CD14-positive monocyte (primary cell): ENCODE results near the gene THAP3. TPM values are rescaled to one million over a fixed set of nuclear protein-coding genes. Genes with fewer than 3 reads are reported as not detected.

Experiments
- DNase-seq, 3 donors: peaks; one replicate each; pipeline ENCODE4 v3.0.0-alpha.2; 2011 to 2022
- H2AFZ ChIP-seq: 2 replicates; pipeline ENCODE4 v1.6.0; 2012; ENCODE audit warnings: mild to moderate bottlenecking, low read depth, low read length, inconsistent platforms; ENCODE audit not compliant: insufficient read depth, poor library complexity, severe bottlenecking
- H3K27ac ChIP-seq, 2 donors: 1 replicate in 1 of 2; 2 replicates in 1 of 2; pipeline ENCODE4 v1.5.1; 2012 to 2013; ENCODE audit warnings: low read length in 2 of 2, control low read depth in 1 of 2, inconsistent platforms in 1 of 2, low read depth in 1 of 2, mild to moderate bottlenecking in 1 of 2
- H3K27me3 ChIP-seq, 2 donors: one replicate each; pipeline versions ENCODE4 v1.6.0 to v1.6.1; 2011 to 2013; ENCODE audit warnings: low read length in 2 of 2; ENCODE audit not compliant: control insufficient read depth in 2 of 2, insufficient read depth in 2 of 2
- H3K36me3 ChIP-seq, 2 donors: replicated peaks in 1 of 2; 1 replicate in 1 of 2; 2 replicates in 1 of 2; pipeline versions ENCODE4 v1.5.1 to v1.6.1; 2012 to 2013; ENCODE audit warnings: low read length in 2 of 2, control low read depth in 1 of 2, inconsistent platforms in 1 of 2, mild to moderate bottlenecking in 1 of 2; ENCODE audit not compliant: insufficient read depth in 2 of 2, control insufficient read depth in 1 of 2
- H3K4me1 ChIP-seq, 2 donors: 1 replicate in 1 of 2; 2 replicates in 1 of 2; pipeline versions ENCODE4 v1.5.1 to v1.6.1; 2012 to 2013; ENCODE audit warnings: low read length in 2 of 2, control low read depth in 1 of 2, inconsistent platforms in 1 of 2, mild to moderate bottlenecking in 1 of 2, moderate library complexity in 1 of 2; ENCODE audit not compliant: insufficient read depth in 2 of 2, control insufficient read depth in 1 of 2
- H3K4me2 ChIP-seq: replicated peaks from 2 replicates; pipeline ENCODE3; 2012; ENCODE audit warnings: low read length, moderate library complexity, mild to moderate bottlenecking; ENCODE audit not compliant: poor library complexity, severe bottlenecking; ENCODE audit errors: extremely low read depth
- H3K4me3 ChIP-seq, 3 experiments: fragments of 200-600 bp in 1 of 3; sonication (generic) in 1 of 3; replicated peaks in 1 of 3; 1 replicate in 2 of 3; 2 replicates in 1 of 3; pipeline ENCODE4 v1.5.1; 2011 to 2013; ENCODE audit warnings: low read length in 3 of 3, mild to moderate bottlenecking in 3 of 3, control low read depth in 2 of 3, low read depth in 2 of 3, inconsistent platforms in 1 of 3, moderate library complexity in 1 of 3
- H3K79me2 ChIP-seq: 2 replicates; pipeline ENCODE4 v1.6.0; 2012; ENCODE audit warnings: mild to moderate bottlenecking, control low read depth, inconsistent platforms, low read length, moderate library complexity; ENCODE audit not compliant: insufficient read depth
- H3K9ac ChIP-seq: 2 replicates; pipeline ENCODE4 v1.6.0; 2017; ENCODE audit warnings: low read length, mild to moderate bottlenecking; ENCODE audit not compliant: insufficient read depth, poor library complexity, severe bottlenecking
- H3K9me3 ChIP-seq, 2 donors: replicated peaks in 1 of 2; 1 replicate in 1 of 2; 2 replicates in 1 of 2; pipeline versions ENCODE4 v1.5.1 to v1.6.1; 2012 to 2013; ENCODE audit warnings: low read length in 2 of 2, control low read depth in 1 of 2; ENCODE audit not compliant: control insufficient read depth in 1 of 2, insufficient read depth in 1 of 2
- H4K20me1 ChIP-seq: 2 replicates; pipeline ENCODE4 v1.6.0; 2012; ENCODE audit warnings: mild to moderate bottlenecking, low read length, control low read depth, moderate library complexity; ENCODE audit not compliant: insufficient read depth
- H3K27ac Mint-ChIP-seq, 7 donors: one replicate each; pipeline ENCODE4 v1.8.0; 2020; ENCODE audit warnings: mild to moderate bottlenecking in 7 of 7, mixed read lengths in 7 of 7, moderate library complexity in 6 of 7, inconsistent platforms in 2 of 7
- H3K27me3 Mint-ChIP-seq, 3 donors: one replicate each; pipeline ENCODE4 v1.8.0; 2021 to 2022; ENCODE audit warnings: low read depth in 3 of 3, mild to moderate bottlenecking in 3 of 3, mixed read lengths in 3 of 3, moderate library complexity in 3 of 3, inconsistent platforms in 1 of 3
- H3K36me3 Mint-ChIP-seq, 2 donors: one replicate each; pipeline ENCODE4 v1.8.0; 2020; ENCODE audit warnings: mixed read lengths in 2 of 2, inconsistent platforms in 1 of 2, mild to moderate bottlenecking in 1 of 2
- H3K4me1 Mint-ChIP-seq: one replicate; pipeline ENCODE4 v1.8.0; 2020; ENCODE audit warnings: mild to moderate bottlenecking, mixed read lengths
- H3K4me3 Mint-ChIP-seq, 2 donors: one replicate each; pipeline ENCODE4 v1.8.0; 2020; ENCODE audit warnings: mild to moderate bottlenecking in 2 of 2, mixed read lengths in 2 of 2, moderate library complexity in 1 of 2
- H3K9me3 Mint-ChIP-seq, 7 donors: one replicate each; pipeline ENCODE4 v1.8.0; 2020 to 2022; ENCODE audit warnings: mixed read lengths in 7 of 7, mild to moderate bottlenecking in 6 of 7, moderate library complexity in 6 of 7, inconsistent platforms in 2 of 7
- WGBS: methylation state at CpG from one replicate; pipeline ENCODE4 v1.1.5; 2013; ENCODE audit warnings: missing lambda C conversion rate; ENCODE audit not compliant: insufficient coverage; 5-methylcytosine and 5-hydroxymethylcytosine counted together
- intact Hi-C, 2 donors: fragments of 100-400 bp; cut with micrococcal nuclease; formaldehyde crosslinking; loops; one replicate each; pipeline versions ENCODE4 v1.15.0 to v1.15.1; 2023
- polyA plus RNA-seq, 3 donors: library from polyadenylated mRNA; depleted of rRNA in 1 of 3; unstranded in 2 of 3; stranded (reverse) in 1 of 3; fragments of 300-500 nt in 2 of 3; fragments of >200 nt in 1 of 3; fragmentation: Illumina TruSeq in 2 of 3; gene quantifications; 1 replicate in 2 of 3; 2 replicates in 1 of 3; pipeline ENCODE4 v1.2.3, GENCODE V29; 2012 to 2021
- TF ChIP-seq, protein P1 (sequence below): fragments of 200-600 bp; IDR thresholded peaks from one replicate; pipeline ENCODE4 v1.8.0; 2022; ENCODE audit warnings: antibody characterized with exemption, mild to moderate bottlenecking

Gene THAP3
- polyA plus RNA-seq, 3 donors: 10.3 to 12.8 (median 10.3) TPM

DNA sequence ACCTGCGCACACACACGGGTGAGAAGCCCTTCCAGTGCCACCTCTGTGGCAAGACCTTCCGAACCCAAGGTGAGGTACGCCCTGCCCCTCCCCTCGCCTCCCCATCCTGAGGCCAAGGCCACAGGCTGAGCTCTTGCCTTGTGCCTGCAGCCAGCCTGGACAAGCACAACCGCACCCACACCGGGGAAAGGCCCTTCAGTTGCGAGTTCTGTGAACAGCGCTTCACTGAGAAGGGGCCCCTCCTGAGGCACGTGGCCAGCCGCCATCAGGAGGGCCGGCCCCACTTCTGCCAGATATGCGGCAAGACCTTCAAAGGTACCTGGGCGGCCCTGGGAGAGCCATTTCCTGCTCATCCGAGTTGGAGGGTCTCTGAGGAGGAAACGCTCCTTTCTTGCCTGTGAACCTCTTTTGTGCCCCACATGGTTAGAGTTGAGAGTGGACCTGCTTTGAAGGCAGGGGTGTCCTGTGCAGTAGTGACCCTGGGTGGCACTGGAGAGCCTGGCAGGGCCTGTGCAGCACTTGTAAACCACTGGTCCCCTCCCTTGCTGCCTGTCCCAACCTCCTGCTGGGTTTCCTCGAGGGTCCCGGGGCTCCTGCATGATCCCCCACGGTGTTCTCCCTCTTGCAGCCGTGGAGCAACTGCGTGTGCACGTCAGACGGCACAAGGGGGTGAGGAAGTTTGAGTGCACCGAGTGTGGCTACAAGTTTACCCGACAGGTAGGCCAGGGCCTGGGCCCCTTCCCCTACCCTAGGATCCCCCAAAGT lies 36.4 kb upstream of the THAP3 start:
- no peaks in the 10 kb centered on the region for H3K9me3 Mint-ChIP-seq
- Histone ChIP-seq H3K4me2 (no peak overlapping the region), H3K27ac (no peak overlapping the region), H3K9ac (no peak overlapping the region), H3K79me2 (peaks cover 21% of the 10 kb centered on the region), H2AFZ (no peak overlapping the region), H3K27me3 (no peaks in the 10 kb centered on the region), H3K4me3 (no peak overlapping the region), H3K4me1 (peaks cover 21 to 27% of the 10 kb centered on the region in 2 donors), H4K20me1 (peaks cover 100% of the 10 kb centered on the region), H3K9me3 (no peaks in the 10 kb centered on the region), H3K36me3 (peaks cover 63 to 78% of the 10 kb centered on the region in 2 donors)
- no peak overlapping the region for H3K4me3 Mint-ChIP-seq
- intact Hi-C loops: no loop called here
- peaks cover 50 to 66% of the 10 kb centered on the region in 2 donors for H3K36me3 Mint-ChIP-seq
- H3K27ac Mint-ChIP-seq: peak overlapping the region in 2 of 7 donors; percentile 35 to 54
- peaks cover 29% of the 10 kb centered on the region for H3K4me1 Mint-ChIP-seq
- TF ChIP-seq, protein P1, sequence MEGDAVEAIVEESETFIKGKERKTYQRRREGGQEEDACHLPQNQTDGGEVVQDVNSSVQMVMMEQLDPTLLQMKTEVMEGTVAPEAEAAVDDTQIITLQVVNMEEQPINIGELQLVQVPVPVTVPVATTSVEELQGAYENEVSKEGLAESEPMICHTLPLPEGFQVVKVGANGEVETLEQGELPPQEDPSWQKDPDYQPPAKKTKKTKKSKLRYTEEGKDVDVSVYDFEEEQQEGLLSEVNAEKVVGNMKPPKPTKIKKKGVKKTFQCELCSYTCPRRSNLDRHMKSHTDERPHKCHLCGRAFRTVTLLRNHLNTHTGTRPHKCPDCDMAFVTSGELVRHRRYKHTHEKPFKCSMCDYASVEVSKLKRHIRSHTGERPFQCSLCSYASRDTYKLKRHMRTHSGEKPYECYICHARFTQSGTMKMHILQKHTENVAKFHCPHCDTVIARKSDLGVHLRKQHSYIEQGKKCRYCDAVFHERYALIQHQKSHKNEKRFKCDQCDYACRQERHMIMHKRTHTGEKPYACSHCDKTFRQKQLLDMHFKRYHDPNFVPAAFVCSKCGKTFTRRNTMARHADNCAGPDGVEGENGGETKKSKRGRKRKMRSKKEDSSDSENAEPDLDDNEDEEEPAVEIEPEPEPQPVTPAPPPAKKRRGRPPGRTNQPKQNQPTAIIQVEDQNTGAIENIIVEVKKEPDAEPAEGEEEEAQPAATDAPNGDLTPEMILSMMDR: no peak
- 81% methylated on average over 22 of the region's 25 CpGs for WGBS
- H3K27me3 Mint-ChIP-seq: no peaks in the 10 kb centered on the region
- DNase-seq: no peak

DNA sequence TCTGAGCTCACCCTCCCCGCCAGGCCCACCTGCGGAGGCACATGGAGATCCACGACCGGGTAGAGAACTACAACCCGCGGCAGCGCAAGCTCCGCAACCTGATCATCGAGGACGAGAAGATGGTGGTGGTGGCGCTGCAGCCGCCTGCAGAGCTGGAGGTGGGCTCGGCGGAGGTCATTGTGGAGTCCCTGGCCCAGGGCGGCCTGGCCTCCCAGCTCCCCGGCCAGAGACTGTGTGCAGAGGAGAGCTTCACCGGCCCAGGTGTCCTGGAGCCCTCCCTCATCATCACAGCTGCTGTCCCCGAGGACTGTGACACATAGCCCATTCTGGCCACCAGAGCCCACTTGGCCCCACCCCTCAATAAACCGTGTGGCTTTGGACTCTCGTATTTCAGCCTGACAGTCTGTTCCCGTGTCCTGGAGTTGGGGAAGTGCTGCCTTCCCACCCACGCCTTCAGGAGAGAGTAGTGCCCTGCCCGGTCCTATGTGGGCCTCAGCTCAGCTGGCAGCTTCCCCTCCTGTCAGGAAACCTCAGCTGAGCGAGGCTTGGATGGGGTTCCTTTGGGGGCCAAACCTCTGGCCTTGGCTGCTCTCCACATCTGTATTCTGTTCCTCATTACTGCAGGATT lies 35.7 kb upstream of the THAP3 start:
- TF ChIP-seq, protein P1: no peak
- no peak overlapping the region for H3K4me3 ChIP-seq
- peaks cover 100% of the 10 kb centered on the region for H4K20me1 ChIP-seq
- DNase-seq: peak in 1 of 3 donors; percentile 15
- no peaks in the 10 kb centered on the region for H3K27me3 ChIP-seq
- no peak overlapping the region for H3K4me3 Mint-ChIP-seq
- H3K9me3 ChIP-seq: no peaks in the 10 kb centered on the region
- H3K27ac Mint-ChIP-seq: peak overlapping the region in 2 of 7 donors; percentile 15 to 28
- H3K36me3 ChIP-seq: peaks cover 70 to 85% of the 10 kb centered on the region in 2 donors
- intact Hi-C loops: no loop called here
- no peak overlapping the region for H2AFZ ChIP-seq
- H3K36me3 Mint-ChIP-seq: peaks cover 56 to 73% of the 10 kb centered on the region in 2 donors
- no peaks in the 10 kb centered on the region for H3K27me3 Mint-ChIP-seq
- H3K27ac ChIP-seq: peak overlapping the region; percentile 16 to 27
- no peaks in the 10 kb centered on the region for H3K9me3 Mint-ChIP-seq
- peaks cover 21 to 27% of the 10 kb centered on the region in 2 donors for H3K4me1 ChIP-seq
- H3K9ac ChIP-seq: no peak overlapping the region
- WGBS: 64% methylated on average over 23 of the region's 24 CpGs
- H3K4me2 ChIP-seq: no peak overlapping the region
- peaks cover 29% of the 10 kb centered on the region for H3K4me1 Mint-ChIP-seq
- H3K79me2 ChIP-seq: peaks cover 21% of the 10 kb centered on the region
